GM18517 (cell line): ENCODE results near the gene OSBP2.
"Not testable (repeated sequence)": the region's sequence is repeated elsewhere in the genome, so short reads cannot be mapped to it uniquely, and the experiment has no call there.

Experiments
- ATAC-seq: cut with Tn5 transposase; IDR thresholded peaks from one replicate; pipeline ENCODE4 v1.9.1; 2021; ENCODE audit warnings: mild to moderate bottlenecking, moderate library complexity; ENCODE audit not compliant: unreplicated experiment

OSBP2 gene

DNA sequence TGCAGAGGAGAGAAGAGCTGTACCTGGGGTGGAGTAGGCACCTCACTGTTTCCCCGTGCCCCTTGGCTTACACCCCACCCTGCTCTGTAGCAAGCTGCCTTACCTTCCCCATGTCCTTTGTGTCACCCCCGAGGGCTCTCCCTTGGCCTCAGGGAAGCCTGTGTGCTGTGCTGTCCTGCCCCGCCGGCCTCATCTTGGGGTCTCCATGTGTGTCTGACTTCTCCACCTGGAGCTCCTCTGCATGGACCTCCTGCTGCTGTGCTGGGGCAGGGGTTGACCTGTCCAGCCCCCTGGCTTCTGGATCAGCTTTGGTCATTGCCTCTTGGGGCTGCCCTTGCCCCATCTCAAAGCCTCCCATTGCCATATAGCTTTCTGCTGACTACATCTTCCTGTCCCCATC is 59.8 kb downstream of the OSBP2 start:
- ATAC-seq = no peak

DNA sequence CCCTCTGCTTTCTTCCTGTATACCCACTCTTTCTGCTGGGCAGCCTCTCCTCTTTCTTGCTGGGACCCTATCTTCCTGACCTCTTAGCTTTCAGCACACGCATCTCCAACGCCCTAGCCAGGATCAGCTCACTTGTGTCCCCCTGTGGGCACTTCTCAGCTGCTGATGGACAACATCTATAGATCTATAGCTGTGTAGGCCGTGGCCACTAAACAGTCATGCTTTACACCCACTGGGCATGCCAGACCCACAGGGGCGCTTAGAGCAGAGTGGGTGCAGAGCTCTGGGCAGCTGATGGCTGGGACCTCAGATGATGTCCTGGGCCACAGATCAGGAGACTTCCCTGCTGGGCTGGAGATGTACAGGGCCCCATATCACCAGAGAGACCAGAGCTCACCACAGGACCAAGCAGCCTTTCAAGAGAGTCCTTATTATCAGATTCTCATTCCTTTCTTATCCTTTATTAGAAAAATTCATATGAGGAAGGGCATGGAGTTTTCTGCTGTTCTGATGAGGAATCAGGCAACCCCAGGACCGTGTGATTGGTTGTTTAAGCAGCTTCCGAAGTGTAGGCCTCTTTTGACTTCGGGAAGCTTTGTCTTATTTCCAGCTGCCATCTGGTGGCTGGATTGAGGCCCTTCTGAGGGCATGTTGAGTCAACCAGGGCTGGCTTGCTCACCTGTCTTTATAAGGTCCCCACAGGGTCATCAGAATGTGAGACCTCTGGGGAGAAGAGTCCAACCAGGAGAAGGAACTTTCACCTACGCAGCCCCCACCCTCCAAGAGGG is 60.5 kb downstream of the OSBP2 start:
- ATAC-seq = no peak

DNA sequence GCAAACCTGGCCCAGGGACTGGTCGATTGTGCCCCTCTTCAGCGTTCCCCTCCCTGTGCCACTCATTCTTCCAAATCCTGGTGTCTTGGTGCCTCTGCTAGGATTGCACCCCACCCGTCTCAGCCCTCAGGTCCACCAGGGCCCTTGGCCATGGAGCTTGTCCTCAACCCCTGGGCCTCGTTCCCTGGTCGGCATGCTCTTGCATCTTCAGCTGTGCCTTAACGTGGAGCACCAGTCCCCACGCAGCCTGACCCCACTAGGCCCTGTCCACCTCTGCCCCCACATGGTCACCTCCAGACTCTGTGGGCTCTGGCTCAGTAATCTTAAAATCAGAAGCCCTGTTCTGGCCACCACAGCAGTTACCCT is 61.1 kb downstream of the OSBP2 start:
- no peak for ATAC-seq

DNA sequence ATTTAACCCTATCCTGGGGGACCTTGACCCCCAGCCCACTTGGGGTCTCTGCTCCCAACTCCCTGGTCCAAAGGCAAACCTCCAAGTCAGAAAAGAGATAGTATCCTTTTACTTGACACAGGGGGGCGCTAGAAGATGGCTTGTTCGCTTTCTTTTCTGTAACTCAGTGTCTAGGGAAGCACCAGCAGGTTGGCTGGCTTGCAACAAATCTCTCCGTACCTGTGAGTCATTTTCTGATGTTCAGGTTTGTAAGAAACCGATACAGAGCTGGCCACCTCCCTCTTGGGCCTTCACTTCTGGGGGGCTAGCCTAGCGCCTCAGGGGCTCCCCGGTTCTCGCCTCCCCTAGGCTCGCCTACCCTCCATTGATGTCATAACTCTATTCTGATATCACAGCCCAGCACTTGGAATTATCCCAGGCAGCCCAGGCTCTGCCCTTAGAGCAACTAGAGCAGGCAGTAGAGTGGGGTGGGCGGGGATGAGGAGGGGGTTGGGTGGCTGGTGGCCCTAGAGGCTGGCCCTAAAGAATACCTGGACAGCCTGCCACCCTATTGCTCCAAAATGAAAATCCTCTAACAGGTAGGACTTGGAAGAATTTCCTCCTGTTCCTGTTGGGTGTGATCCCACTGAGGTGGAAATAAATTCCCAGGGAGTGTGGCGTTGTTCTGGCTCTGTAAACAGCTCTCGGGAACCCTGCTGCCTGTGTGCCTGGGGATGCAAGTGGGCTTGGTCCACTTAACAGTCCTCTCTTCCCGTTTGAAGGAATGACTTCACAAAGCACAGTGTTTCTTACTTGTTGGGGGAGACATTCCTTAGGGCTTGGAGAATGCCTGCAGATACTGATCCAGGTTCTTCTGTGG is 69.4 kb downstream of the OSBP2 start:
- ATAC-seq = no peak

DNA sequence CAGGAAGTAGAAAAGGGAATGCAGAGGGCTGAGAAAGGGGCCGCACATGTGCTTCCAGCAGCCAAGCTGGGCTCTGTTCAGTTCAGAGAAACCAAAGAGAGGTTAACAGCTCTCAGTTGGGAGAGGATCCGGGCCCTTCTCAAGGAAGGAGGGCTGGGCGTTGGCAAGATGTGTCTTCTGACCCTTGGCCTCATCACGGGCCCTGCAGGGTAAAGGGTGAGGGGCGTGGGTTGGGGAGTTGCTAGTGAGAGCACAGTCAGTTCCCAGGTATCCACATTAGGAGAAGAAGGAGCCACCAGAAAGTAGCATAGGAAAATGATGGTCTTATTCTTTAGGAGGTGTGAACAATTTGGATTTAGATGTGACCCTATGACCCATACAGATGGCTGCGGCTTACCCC is 73.0 kb downstream of the OSBP2 start:
- ATAC-seq = no peak

DNA sequence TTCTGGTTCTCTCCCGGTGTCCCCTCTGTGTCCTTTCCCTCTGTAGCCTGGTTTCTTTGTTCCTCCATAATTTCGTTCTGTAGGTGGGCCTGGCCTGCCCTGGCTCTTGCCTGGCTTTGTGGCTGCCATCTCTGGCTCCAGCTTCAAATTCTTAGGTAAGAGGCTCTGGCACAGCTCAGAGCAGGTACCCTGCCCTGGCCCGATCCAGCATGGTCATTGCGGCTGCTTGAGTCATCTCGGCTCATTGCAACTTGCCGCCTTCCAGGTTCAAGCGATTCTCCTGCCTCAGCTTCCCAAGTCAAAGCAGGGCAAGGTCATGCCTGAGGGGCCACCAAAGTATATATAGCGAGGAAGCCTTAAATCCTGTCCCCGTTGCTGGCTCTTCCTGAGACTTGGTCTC is 76.0 kb downstream of the OSBP2 start:
- ATAC-seq = no peak

DNA sequence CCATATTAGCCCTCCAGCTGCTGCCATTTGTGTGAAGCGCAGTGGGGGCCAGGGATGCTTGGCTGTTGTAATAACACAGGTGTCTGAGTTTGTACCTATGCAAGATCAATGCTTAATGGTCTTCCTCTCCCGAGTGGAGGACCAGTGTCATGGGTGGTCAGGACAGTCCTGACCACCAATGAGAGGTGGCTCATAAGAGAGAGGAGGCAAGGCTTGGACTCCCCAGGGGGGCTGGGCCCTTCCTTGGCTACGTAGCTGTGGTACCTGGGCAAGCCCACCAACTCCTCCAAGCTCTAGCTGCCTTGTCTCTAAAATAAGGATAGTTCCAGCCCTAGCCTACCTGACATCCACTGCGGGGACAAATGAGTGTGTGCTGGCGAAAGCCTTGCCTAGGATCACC is 79.2 kb downstream of the OSBP2 start:
- ATAC-seq = no peak

DNA sequence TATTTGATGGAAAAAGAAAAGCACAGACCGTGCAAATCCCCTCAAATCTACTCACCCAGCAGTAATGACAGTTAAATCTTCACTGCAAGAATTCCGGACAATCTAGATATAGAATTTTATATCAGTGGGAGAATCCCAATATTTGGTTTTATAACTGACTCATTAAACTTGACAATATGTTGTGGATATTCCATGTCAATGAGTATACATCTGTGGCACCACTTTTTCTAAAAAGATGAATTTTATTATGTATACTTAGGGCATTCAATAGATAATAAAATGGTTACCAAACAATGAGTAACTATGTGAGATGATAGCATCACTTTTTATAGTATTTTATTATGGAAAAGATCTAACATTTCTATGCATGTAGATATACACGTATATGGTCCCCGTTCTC is 79.9 kb downstream of the OSBP2 start:
- ATAC-seq = no peak

DNA sequence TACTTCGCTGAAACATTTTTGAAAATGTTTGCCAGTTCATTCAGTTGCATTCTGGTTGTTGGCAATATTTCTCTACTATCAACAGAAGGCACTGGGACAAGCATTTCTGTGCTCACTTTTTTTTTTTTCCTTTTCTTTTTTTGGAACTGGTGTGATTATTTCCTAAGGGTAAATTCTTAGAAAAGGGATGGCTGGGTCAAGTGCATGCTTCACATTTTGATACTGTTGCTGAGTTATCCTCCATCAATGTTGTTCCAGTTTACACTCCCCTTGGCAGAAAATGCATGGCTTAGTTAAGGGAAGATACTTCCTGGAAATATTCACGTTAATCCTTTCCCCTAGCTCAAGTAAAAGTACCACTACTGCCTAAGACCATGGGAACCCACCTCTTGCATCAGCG is 81.8 kb downstream of the OSBP2 start:
- no peak for ATAC-seq

DNA sequence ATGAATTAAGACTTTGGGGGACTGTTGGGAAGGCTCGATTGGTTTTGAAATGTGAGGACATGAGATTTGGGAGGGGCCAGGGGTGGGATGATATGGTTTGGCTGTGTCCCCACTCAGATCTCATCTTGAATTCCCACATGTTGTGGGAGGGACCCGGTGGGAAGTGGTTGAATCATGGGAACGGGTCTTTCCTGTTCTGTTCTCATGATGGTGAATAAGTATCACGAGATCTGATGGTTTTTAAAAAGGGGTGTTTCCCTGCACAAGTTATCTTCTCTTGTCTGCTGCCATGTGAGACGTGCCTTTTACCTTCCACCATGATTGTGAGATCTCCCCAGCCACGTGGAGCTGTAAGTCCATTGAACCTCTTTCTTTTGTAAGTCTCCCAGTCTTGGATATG is 82.5 kb downstream of the OSBP2 start:
- not testable (repeated sequence) for ATAC-seq

DNA sequence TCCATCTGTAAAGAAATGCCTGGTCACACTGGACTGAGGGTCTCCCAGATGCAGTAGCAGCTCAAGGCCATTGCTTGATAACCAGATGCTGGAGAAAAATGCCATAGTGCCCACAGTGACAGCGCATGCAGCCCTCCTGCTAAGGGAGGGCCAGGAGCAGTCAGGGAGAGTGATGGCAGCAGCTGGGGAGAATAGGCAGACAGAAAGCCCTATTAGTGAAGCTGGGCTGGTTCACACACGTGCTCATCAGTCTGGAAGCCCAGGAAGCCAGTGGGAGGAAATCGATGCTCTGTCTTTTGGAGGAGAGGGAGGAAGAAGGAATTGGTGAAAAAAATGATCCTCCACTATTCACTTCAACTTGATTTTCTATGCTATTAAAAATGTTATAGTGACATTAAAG is 82.9 kb downstream of the OSBP2 start:
- no peak for ATAC-seq

DNA sequence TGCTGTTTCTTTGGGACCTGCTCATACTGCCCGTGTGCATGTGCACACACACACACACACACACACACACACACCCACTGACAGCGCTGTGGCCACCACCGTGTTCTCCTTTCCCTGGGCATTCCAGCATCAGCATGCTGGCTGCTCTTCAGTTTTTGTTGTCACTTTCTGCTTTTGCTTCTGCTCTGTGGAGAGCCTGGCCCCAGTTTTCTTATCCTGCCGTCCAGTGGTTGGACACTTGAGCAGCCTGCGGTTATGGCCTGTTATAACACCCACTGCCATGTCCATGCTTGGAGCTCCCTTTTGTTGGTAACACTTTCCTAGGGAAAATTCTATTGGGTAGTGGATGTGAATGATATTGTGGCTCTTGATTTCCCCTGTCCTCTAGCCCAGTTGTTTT is 83.6 kb downstream of the OSBP2 start:
- ATAC-seq = no peak

DNA sequence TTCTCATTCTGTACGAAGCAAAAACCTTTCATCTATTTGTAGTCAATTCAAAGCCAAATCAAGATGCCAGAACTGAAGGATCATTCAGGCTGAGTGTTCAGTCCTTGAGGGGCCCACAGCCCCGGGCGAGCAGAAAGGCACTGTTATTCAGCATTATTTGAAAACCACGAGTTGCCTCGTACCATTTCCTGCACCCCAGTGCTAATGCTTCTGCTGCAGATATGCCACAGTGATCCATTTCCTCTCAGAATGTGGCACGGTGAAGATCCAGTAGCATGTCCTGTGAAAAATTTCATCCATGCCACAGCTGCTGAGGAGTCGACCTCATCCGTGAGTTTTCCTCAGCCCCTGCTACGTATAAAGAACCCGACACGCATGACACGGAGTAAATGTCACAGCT is 85.4 kb downstream of the OSBP2 start:
- no peak for ATAC-seq

DNA sequence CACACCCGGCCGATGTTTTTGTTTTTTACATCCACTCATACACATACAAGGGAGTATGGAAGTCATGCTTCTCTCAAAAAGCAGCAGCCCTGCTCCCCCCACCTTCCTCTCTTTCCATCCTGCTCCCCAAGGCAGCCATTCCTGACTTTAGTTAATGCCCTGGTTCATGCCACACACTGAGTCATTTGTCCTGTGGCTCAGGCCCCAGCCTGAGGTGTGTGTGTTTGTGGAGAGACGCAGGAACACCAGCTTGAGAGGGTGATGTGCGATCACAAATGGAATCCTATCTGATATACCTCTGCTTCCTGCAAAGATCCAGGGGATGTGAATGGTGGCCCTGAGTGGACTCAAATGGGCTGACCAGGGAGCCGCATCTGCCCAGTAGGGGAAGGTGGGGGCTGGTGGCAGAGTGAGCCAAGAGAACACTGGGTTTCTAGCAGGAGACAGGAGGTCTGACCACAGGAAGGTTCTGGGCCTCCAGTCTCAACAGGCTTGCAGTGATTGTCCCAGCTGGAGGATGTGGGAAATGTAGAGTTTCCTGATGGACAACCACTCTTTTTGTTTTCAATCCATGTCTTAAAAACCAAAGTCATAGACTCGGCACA is 86.7 kb downstream of the OSBP2 start:
- ATAC-seq = no peak

DNA sequence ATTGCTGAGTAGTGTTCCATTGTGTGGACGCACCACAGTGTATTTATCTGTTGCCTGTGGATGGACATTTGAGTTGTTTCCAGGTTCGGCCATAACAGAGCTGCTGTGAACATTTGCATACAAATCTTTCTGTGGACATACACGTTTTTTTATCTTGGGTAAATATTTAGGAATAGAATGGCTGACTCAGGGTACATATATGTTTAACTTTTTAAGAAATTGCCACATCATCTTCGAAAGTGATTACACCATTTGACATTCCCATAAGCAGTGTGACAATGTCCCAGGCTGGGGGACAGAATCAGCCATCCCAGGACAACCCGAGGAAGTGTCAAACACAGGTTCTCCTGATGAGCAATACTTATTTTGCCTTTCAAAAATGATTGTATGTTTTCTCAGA is 87.9 kb downstream of the OSBP2 start:
- no peak for ATAC-seq

DNA sequence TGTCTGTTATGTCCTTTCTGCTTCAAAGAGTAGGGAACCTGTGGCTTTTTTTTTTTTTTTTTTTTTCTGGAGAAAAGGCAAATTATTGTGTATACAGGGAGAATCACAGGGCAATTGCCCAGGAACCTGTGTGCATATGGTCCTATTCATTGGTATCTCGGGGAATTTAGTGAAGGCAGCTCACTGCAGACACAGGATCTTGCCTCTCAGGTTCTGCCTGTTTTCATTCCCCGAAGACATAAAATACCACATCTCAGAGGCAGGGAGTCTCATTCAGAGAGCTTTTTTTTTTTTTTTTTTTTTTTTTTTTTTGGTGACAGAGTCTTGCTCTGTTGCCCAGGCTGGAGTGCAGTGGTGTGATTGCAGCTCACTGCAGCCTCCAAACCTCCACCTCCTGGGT is 88.3 kb downstream of the OSBP2 start:
- ATAC-seq = no peak

DNA sequence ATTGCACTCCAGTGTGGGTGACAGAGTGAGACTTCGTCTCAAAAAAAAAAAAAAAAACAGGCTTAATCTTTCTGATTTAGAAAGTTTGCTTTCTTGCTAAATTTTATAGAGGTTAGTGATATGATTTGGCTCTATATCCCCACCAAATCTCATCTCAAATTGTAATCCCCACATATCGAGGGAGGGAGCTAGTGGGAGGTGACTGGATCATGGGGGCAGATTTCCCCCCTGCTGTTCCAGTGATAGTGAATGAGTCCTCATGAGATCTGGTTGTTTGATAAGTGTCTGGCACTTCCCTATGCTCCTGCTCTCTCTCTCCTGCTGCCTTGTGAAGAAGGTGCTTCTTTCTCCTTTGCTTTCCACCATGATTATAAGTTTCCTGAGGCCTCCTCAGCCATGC is 90.9 kb downstream of the OSBP2 start:
- ATAC-seq = no peak

DNA sequence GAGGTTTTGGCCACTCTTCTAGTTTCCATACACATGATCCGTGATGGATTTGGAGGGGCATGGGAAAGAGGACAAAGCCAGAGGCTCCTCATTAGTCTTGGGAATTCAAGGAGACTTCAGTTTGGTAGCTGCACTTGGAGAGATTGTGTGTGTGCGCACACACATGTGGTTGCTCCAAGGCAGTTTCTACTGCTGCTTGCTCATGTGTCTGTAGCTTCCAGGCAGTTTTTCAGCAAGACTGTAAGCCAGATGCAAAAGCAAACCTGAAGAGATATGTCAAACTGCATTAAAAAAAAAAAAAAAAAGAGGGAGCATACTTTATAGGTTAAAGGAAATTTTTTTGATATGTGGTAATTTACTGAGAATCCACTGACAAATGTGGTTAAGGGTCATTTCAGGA is 95.7 kb downstream of the OSBP2 start:
- no peak for ATAC-seq

DNA sequence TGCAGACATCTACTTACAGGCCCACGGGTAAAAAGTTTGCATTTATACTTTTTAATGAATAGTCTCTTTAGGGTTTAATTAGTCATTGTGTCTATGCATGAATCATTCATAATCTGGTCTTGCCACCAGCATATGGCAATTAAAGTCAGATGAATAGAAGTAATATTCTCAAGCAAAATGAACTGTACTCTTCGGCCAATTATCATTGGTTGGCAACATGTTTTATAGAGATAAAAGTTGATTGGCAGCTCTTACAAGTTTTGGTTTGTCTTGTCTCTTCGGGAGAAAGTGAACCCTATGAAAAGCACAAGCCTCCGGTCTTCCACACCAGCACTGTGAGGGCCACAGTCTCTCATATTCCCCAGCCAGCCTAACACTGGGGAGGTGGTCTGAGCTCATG is 97.8 kb downstream of the OSBP2 start:
- no peak for ATAC-seq

DNA sequence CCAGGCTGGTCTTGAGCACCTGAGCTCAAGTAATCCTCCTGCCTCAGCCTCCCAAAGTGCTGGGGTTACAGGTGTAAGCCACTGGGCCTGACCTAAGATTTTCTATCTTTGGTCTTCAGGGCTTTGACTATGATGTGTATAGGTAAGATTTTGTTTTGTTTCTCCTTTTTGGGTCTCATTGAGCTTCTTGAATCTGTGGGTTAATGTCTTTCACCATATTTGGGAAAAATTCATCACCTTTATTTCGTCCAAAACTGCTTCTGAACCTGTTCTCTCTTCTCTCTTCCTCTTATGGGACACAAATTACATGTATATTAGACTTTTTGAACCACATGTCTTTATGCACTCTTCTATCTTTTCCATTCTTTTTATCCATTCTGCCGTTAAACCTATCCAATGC is 100.4 kb downstream of the OSBP2 start:
- ATAC-seq = no peak

DNA sequence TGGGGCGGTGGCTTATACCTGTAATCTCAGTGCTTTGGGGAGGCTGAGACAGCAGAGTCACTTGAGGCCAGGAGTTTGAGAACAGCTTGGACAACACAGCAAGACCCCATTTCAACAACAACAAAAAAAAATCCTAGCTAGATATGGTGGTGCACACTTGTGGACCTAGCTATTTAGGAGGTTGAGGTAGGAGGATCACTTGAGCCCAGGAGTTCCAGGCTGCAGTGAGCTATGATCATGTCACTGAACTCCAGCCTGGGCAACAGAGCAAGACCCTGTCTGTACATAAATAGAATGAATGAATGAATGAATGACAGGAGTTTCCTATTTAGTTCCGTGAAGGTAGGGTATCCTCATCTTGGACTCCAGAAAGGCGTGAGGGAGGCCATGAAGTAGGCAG is 107.0 kb downstream of the OSBP2 start:
- no peak for ATAC-seq
